NK-92 treated with Interleukin-12 subunit alpha and Interleukin-12 subunit beta, amount 100 ng/mL, for 24 hours (cell line): ENCODE data around the gene DYNC2I2.
"Not testable (repeated sequence)": the region's sequence is repeated elsewhere in the genome, so short reads cannot be mapped to it uniquely, and the experiment has no call there.

Source experiments
- DNase-seq: peaks from one replicate; lab custom pipeline; 2025; lab: John Stamatoyannopoulos, UW

Gene DYNC2I2

DNA sequence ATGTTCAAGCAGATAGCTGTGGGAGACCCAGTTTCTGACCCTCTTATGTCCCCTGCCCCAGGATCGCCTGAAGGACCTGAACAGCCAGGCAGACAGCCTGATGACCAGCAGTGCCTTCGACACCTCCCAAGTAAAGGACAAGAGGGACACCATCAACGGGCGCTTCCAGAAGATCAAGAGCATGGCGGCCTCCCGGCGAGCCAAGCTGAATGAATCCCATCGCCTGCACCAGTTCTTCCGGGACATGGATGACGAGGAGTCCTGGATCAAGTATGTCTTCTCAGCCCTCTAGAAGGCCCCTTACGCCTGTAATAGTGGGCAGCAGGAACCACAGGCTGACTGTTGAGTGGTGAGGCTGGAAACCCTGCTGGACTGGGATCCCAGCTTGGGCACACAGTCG, 41.1 kb downstream of the DYNC2I2 start:
- DNase-seq: no peak

- no peak for DNase-seq
Observed at GRCh38 chr9:128614728-128615127, 41.9 kb downstream of the DYNC2I2 start.

GRCh38 chr9:128611600-128612394, 44.9 kb downstream of the DYNC2I2 start:
- no peak for DNase-seq

GRCh38 chr9:128610897-128611296, 45.8 kb downstream of the DYNC2I2 start:
- DNase-seq: no peak

DNA sequence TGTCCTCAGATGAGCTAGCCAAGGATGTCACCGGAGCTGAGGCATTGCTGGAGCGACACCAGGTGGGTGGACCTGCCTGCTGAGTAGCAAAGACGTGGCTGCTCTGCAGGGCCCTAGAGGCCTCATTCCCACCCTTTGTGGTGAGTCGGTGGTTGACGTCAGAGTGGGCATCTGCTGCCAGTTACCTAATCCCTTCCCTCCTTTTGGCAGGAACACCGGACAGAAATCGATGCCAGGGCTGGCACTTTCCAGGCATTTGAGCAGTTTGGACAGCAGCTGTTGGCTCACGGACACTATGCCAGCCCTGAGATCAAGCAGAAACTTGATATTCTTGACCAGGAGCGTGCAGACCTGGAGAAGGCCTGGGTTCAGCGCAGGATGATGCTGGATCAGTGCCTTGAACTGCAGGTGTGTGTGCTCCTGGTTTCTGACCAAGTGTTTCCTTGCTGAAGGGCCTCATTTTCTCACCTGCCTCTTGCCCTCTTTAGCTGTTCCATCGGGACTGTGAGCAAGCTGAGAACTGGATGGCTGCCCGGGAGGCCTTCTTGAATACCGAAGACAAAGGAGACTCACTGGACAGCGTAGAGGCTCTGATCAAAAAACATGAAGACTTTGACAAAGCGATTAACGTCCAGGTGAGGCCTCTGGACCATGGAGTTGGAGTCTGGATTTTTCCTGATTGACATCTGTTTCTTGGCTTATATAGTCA, 48.9 kb downstream of the DYNC2I2 start:
- no peak for DNase-seq

DNA sequence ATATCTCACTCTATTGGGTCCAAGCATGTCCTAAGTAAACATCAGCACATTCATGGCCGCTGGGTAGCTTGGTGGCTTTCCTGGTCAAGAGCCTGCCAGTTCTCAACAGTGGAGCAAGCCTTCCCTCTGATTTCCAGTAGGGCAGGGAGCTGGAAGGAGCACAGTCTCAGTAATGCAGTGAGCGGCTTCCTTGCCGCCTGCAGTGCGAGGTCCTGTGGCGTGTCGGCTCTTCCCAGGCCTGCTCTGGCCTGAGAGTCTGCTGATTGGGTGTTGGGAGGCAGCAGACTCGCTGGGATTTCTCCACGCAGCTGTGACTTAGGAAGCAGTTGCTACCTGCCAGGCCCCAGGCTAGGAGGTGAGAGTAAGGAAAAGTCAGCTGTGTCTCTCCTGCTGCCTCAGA, 53.0 kb downstream of the DYNC2I2 start:
- DNase-seq: no peak

GRCh38 chr9:128600099-128600498, 56.5 kb downstream of the DYNC2I2 start:
- DNase-seq: no peak

- DNase-seq: no peak
Observed at GRCh38 chr9:128595471-128595870, 61.2 kb downstream of the DYNC2I2 start.

DNA sequence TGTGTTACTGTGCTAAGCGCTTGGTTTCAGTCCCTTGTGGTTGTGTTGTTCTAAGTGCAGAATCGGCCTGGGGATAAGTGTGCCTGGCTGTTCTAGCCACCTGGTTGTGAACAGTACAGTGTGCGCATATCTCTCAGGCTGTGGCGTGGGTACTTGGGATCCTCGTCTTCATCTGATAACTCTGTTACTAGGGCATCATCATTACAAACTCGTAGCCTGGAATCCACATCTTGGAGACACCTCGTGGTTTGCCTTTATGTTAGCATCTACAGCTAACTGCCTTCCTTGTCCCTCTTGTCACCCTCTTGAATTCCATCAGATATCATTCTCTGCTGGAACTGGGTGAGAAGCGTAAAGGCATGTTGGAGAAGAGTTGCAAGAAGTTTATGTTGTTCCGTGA, 62.8 kb downstream of the DYNC2I2 start:
- DNase-seq: no peak

DNA sequence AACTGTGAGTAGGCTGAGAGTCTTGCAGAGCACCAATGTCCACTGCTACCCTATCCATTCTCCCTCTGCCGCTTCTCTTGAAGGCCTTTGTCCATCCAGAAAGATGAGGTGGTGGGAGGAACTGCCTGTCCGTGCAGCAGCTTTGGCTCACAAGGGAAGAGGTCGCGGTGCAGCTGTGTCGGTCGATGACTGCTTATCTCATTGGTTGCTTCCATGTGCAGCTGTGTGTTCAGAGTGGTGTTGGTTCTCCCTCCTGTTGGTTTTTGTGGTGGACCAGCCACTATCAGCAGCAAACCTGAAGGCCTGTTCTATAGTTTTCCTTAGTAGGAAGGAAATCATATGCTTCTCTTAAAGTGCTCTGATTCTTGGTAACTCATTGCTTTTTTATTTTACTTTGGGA, 63.6 kb downstream of the DYNC2I2 start:
- no peak for DNase-seq

- no peak for DNase-seq
Observed at GRCh38 chr9:128588581-128589233, 67.9 kb downstream of the DYNC2I2 start.

DNA sequence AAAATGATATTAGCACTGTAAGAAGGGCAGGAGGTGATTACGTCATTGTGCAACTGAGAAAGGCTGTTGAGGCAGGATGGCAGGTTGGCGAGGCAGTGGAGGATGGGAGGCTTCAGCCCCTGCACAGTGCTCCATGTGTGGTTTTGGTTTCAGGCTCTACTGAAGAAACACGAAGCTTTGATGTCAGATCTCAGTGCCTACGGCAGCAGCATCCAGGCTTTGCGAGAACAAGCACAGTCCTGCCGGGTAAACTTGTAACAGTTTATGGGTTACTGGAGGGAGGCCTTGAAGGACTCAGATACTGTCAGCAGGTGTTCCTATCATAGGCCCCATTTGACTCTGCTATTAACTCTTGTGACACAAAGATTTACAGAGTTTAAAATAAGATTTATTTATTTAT, 69.2 kb downstream of the DYNC2I2 start:
- no peak for DNase-seq

DNA sequence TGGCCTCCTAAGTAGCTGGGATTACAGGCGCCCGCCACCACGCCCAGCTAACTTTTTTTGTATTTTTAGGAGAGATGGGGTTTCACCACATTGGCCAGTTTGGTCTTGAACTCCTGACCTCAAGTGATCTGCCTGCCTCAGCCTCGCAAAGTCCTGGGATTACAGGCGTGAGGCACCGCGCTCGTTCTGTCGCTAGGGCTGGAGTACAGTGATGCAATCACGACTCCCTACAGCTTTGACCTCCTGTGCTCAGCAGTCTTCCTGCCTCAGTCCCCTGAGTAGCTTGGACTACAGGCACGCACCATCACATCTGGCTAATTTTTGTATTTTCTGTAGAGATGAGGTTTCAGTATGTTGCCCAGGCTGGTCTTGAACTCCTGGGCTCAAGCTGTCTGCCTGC, 69.7 kb downstream of the DYNC2I2 start:
- not testable (repeated sequence) for DNase-seq

- not testable (repeated sequence) for DNase-seq
Observed at GRCh38 chr9:128585155-128585554, 71.5 kb downstream of the DYNC2I2 start.
